SH-SY5Y (cell line): ENCODE data around the gene TMEM127.

Source experiments
- GATA2 ChIP-seq: IDR thresholded peaks from 2 replicates; pipeline ENCODE4 v1.6.1; 2011; ENCODE audit warnings: mild to moderate bottlenecking, low read depth, low read length
- GATA3 ChIP-seq: IDR thresholded peaks from 2 replicates; pipeline ENCODE4 v1.6.1; 2011; ENCODE audit warnings: low read depth, mild to moderate bottlenecking, low read length, moderate library complexity

TMEM127 gene

DNA sequence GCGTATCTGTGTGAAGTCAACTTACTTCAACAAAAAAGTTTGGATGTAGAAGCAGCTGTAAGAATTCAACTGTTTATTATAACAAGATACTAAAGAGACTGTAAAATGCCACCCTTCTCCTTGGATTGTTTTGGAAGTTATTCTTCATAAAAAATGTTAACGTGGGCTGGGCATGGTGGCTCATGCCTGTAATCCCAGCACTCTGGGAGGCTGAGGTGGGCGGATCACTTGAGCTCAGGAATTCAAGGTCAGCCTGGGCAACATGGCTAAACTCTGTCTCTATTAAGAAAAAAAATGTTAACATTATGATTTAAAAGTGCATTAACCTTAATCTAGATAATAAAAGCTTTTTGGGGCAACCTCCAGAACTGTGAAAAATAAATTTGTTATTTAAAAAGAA is 8.0 kb upstream of the TMEM127 start:
- TF ChIP-seq GATA3 (no peak), GATA2 (no peak)

DNA sequence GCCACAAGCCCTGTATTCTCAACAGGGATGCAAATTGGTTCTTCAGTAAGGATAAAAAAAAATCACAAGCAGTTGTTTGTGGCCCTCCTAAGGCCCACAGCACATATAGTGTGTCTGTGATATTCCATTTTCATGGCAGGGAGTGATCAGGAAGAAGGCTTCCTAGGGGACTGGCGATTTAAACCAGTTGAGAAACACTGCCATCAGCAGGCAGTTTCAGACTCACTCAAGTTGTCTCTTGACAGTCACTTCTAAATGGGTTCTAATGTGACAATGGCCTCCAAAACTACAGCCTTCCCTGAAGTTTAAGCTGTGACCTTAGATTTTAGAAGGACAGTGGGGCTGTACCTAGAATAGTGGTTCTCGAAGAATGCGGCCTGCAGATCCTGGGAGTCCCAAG is 6.2 kb upstream of the TMEM127 start:
- no peak for TF ChIP-seq GATA3
- no peak for TF ChIP-seq GATA2

DNA sequence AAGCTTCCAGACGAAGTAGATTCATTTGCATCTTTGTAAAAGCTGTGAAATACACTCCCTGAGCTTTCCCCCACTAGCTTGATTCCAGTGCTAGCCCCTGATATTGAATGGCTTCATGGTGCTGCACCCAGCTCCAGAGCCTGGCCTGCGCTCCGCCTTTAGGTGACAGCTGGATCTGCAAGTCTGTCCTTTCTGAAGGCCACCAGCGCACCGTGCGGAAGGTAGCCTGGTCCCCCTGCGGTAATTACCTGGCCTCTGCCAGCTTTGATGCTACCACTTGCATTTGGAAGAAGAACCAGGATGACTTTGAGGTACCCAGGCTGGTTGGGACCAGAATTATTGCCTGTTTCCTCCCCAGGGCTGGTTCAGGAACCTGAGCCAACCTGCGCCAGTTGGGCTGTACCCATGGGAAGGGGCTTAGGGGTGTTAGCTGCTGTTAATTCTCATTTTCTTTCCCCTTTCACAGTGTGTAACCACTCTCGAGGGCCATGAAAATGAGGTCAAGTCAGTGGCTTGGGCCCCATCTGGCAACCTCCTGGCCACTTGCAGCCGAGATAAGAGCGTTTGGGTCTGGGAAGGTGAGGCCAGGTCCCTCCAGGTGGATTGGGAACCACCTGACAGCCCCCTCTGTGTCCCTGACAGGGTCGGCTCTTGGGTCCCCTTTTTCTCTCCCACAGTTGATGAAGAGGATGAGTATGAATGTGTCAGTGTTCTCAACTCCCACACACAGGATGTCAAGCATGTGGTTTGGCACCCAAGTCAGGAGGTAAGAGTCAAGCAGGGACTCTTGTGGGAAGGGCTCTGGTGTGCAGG is 1.6 kb upstream of the TMEM127 start:
- TF ChIP-seq GATA2 (no peak), GATA3 (no peak)

- no peak for TF ChIP-seq GATA2
- no peak for TF ChIP-seq GATA3
Measured at GRCh38 chr2:96265349-96265839, 403 bp downstream of the TMEM127 start.

- TF ChIP-seq GATA3, result no peak
- no peak for TF ChIP-seq GATA2
Measured at GRCh38 chr2:96264656-96265348, 995 bp downstream of the TMEM127 start.

DNA sequence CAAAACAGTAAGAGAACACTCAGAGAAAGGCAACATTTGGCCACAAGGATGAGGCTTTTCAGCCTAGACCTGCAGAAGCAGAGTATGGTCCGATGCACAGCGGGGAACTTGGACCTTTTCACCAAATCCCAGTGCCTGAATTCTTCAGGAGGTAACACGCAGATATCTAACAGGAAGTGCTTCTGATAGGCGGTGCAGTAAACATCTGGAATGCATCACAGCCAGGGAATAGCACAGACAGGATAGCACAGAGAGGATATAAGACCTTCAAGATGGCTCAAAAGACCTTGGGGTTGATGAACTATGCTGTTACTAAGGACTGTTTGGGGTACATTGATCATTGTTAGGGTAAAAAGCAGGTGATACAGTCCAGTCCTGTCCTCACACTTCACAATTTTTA is 1.7 kb downstream of the TMEM127 start:
- no peak for TF ChIP-seq GATA3
- no peak for TF ChIP-seq GATA2

DNA sequence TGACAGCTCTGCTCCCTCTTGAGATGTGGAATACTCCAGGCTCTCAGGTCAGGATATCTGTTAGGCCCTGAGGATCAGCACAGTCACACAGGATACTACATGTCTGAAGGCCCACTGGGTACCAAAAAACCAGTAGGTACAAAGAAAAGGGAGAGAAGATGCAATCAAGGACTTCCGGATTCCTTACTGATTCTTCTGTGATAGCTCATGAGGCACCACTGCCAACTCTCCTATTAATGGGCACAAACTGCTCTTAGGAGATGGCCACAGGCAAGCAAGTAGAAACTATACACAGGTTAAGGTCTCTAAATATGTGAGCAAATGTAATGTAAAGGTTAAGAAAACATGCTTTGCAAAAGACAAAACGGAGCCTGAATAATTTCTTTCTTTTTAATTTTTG is 3.5 kb downstream of the TMEM127 start:
- no peak for TF ChIP-seq GATA3
- no peak for TF ChIP-seq GATA2

DNA sequence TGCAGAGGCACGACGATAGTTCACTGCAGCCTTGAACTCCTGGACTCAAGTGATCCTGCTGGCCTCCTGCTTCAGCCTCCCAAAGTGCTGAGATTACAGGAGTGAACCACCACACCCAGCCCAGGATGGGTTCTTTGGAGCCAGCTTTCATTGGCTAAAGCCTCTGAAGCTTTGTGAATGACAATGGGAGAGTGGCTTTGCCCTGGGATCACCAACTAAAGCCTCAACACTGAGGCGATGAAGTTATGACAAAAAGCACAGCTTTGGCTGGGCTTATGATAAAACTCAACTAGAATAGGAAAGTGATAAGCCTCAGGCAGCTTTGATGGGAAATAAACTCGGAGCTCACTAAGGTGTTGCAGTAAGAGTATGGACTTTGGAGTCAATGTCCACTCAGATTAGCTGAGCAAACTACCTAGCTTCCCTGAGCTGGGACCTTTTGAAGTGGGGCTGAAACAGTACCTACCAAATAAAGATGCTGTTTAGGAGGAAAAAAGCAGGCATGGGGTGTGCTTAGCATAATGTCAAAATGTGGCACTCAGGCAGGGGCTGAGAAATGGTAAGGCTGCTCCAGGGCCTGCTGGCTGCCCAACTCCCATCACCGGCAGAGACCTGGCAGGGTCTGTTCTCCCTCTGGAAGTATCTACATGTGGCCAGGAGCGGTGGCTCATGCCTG is 4.3 kb downstream of the TMEM127 start:
- TF ChIP-seq GATA3 (no peak), GATA2 (no peak)

DNA sequence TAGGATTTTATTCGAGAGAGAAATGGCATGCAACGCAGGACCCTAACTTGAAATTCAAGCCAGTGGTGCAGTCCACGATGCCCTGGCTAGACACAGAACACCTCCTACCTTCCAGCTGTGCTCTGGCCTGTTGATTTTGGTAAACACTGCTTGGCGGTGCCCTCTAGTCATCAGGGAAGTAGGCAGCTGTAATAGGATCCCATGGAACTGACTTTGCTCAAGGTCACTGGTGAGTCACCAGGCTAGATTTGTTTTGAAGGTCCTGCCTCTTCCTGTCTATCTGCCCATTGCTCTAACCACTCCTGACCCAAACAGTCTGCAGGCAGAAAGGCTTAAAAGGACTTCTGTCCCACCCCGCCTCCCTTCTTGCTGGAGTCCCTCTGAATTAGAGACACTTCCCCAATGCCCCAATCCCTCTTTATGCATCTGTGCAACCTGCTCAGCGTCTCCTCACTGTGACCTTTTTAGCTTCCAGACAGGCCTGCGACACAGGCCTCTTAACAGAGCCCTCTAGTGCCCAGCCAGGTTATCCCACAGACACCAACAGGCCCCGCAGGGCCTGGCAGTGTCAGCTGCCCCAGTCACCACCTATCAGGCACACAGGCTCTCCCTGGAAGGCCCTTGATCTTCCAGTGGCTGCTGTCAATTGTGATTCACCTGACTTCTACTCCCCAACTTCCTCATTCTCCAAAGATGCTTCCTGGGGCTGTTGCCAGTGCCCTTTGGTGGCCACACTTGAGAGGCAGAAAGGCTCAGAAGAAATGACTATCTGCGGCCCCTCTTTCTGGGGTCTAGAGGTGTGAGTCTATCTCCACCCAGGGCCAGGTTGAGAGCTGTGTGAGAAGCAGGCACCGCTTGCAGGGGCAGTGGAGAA is 5.2 kb downstream of the TMEM127 start:
- TF ChIP-seq GATA2 (no peak), GATA3 (no peak)

DNA sequence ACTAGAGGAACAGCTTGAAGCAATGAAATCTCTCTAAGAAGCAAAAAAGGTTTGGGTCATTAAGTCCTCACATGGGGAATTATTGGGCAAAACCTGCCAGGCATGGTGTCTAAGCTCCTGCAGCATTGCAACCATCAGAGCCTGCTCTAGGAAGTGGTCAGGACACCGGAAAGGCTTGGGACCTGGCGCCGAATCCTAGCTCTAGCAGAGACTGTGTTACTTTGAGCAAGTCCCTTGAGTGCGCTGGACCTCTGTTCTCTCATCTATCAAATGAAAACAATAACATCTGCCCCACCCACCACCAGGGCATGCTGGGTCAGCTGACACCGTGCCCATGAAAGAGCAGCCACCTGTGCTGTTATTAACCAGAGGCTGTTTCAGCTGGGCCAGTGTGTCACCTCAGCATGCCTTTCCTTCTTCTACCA is 6.3 kb downstream of the TMEM127 start:
- no peak for TF ChIP-seq GATA2
- no peak for TF ChIP-seq GATA3

- no peak for TF ChIP-seq GATA3
- TF ChIP-seq GATA2, result no peak
Measured at GRCh38 chr2:96258166-96259022, 7.4 kb downstream of the TMEM127 start.

- TF ChIP-seq GATA3 (no peak), GATA2 (no peak)
Measured at GRCh38 chr2:96256611-96257113, 9.1 kb downstream of the TMEM127 start.

DNA sequence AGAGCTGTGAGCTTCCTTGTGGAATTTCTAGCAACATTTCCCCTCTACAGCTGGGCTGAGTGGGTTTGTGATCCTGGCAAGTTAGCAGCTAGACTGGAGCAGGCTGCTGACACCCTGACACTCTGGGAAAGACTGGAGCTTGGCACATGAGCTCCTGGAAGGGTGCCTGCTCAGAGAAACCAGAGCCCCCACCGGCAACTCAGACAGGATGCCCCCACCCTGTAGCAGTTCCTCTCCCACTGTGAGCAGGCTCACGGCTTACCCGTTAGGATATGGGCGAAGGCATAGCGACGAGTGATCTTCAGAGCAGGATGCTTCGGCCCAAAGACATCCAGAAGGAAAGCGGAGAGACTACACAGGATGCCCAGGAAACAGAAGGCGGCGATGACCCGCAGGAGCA is 11.2 kb downstream of the TMEM127 start:
- TF ChIP-seq GATA2, result no peak
- TF ChIP-seq GATA3, result no peak
